A549 (cell line): Measurements from ENCODE around the gene SLX9. TPM values are rescaled to one million over a fixed set of nuclear protein-coding genes. Genes with fewer than 3 reads are reported as not detected.
A peak's percentile ranks its signal among the peaks of the same experiment; 100 is the strongest.

Experiments used
- ATAC-seq, 2 experiments: fragments of 200-7000 bp in 1 of 2; fragments of >200 bp in 1 of 2; cut with Nextera tagmentation in 1 of 2; cut with Tn5 transposase in 1 of 2; 3 replicates each; pipeline versions ENCODE4 v1.8.0 to v1.9.1; 2018 to 2020; ENCODE audit warnings: mild to moderate bottlenecking in 1 of 2, moderate library complexity in 1 of 2
- CTCF ChIA-PET: fragments of 300-600 bp; sonication (Branson Sonifier 250); formaldehyde crosslinking; extraction: SDS; loops from one replicate; lab custom pipeline; 2021; ENCODE audit warnings: antibody characterized with exemption, inconsistent platforms; lab: Yijun Ruan, JAX
- POLR2A ChIA-PET: fragments of 350-600 bp; formaldehyde crosslinking; extraction: SDS; loops from one replicate; lab custom pipeline; 2021; ENCODE audit warnings: antibody characterized with exemption, inconsistent platforms; lab: Yijun Ruan, JAX
- DNase-seq, 2 experiments: peaks; one replicate each; pipeline versions ENCODE4 v3.0.0 to v3.0.0-alpha.2; 2011 to 2016; ENCODE audit warnings: low read depth in 1 of 2, low spot score in 1 of 2
- FAIRE-seq: peaks from 2 replicates; lab custom pipeline; 2011; peaks lifted over from hg19 to GRCh38; lab: Jason Lieb, UNC
- H3K27ac ChIP-seq, 2 experiments: fragments of >200 bp; sonication (Bioruptor Twin); formaldehyde crosslinking; 3 replicates each; pipeline ENCODE4 v1.5.1; 2016 to 2017
- H3K4me1 ChIP-seq: fragments of >200 bp; sonication (Bioruptor Twin); formaldehyde crosslinking; 3 replicates; pipeline ENCODE4 v1.6.1; 2016
- H3K4me2 ChIP-seq: fragments of >200 bp; sonication (Bioruptor Twin); formaldehyde crosslinking; 3 replicates; pipeline ENCODE4 v1.6.1; 2016
- H3K4me3 ChIP-seq: fragments of >200 bp; sonication (Bioruptor Twin); formaldehyde crosslinking; 3 replicates; pipeline ENCODE4 v1.5.1; 2016
- H3K9me3 ChIP-seq: fragments of >200 bp; sonication (Bioruptor Twin); formaldehyde crosslinking; 3 replicates; pipeline ENCODE4 v1.6.1; 2016
- BHLHE40 ChIP-seq: IDR thresholded peaks from 2 replicates; pipeline ENCODE4 v1.6.1; 2012; ENCODE audit warnings: low read depth, low read length, inconsistent platforms
- CEBPB ChIP-seq, 2 experiments: fragments of >200 bp in 1 of 2; sonication (Bioruptor Twin) in 1 of 2; formaldehyde crosslinking in 1 of 2; IDR thresholded peaks; 2 replicates each; pipeline ENCODE4 v1.6.1; 2012 to 2016
- CHD2 ChIP-seq: fragments of 150-350 bp; IDR thresholded peaks from 2 replicates; pipeline ENCODE4 v1.6.1; 2014; ENCODE audit warnings: low read length; ENCODE audit not compliant: partially characterized antibody
- EHMT2 ChIP-seq: fragments of 200-600 bp; sonication (generic); IDR thresholded peaks from 2 replicates; pipeline ENCODE4 v1.6.1; 2016; ENCODE audit warnings: antibody characterized with exemption, low read depth, mild to moderate bottlenecking, moderate library complexity
- ELK1 ChIP-seq: fragments of 150-350 bp; IDR thresholded peaks from 2 replicates; pipeline ENCODE4 v1.6.1; 2014; ENCODE audit warnings: low read depth, mild to moderate bottlenecking, low read length
- ESRRA ChIP-seq: fragments of 150-350 bp; IDR thresholded peaks from 2 replicates; pipeline ENCODE4 v1.6.1; 2014; ENCODE audit warnings: mild to moderate bottlenecking, low read length, borderline replicate concordance
- HDAC2 ChIP-seq: fragments of 200-600 bp; sonication (generic); IDR thresholded peaks from 2 replicates; pipeline ENCODE4 v1.6.1; 2016
- HOXA7 ChIP-seq: fragments of 250-450 bp; sonication (Bioruptor Pico); IDR thresholded peaks from 2 replicates; pipeline ENCODE4 v1.5.0; 2020; ENCODE audit warnings: mild to moderate bottlenecking, moderate library complexity
- JUNB ChIP-seq: fragments of >200 bp; sonication (Bioruptor Twin); formaldehyde crosslinking; IDR thresholded peaks from 2 replicates; pipeline ENCODE4 v1.6.1; 2016
- MAFK ChIP-seq: fragments of 450-650 bp; IDR thresholded peaks from 2 replicates; pipeline ENCODE4 v1.6.1; 2014; ENCODE audit not compliant: partially characterized antibody
- MYC ChIP-seq: IDR thresholded peaks from 2 replicates; pipeline ENCODE4 v1.6.1; 2012; ENCODE audit warnings: mild to moderate bottlenecking, inconsistent platforms, low read length, improper control_type of control experiment, borderline replicate concordance
- PHF8 ChIP-seq: fragments of 200-600 bp; sonication (generic); IDR thresholded peaks from 2 replicates; pipeline ENCODE4 v1.6.1; 2016; ENCODE audit warnings: low read depth, mild to moderate bottlenecking, antibody characterized with exemption, moderate library complexity, borderline replicate concordance
- POLR2A ChIP-seq: IDR thresholded peaks from 2 replicates; pipeline ENCODE4 v1.6.1; 2012; ENCODE audit warnings: mild to moderate bottlenecking, low read length
- POLR2AphosphoS2 ChIP-seq: conservative IDR thresholded peaks from 2 replicates; pipeline ENCODE4 v1.6.1; 2012; ENCODE audit warnings: low read length, improper control_type of control experiment, inconsistent platforms
- RARB ChIP-seq: fragments of 250-450 bp; sonication (Bioruptor Pico); IDR thresholded peaks from 2 replicates; pipeline ENCODE4 v1.8.0; 2021; ENCODE audit warnings: mild to moderate bottlenecking, moderate library complexity
- RNF2 ChIP-seq: fragments of 200-600 bp; sonication (generic); IDR thresholded peaks from 2 replicates; pipeline ENCODE4 v1.6.1; 2016; ENCODE audit warnings: low read depth, mild to moderate bottlenecking, antibody characterized with exemption, moderate library complexity, borderline replicate concordance
- TP53 ChIP-seq: fragments of 250-450 bp; sonication (Bioruptor Pico); IDR thresholded peaks from 2 replicates; pipeline ENCODE4 v1.5.0; 2021; ENCODE audit warnings: mild to moderate bottlenecking, moderate library complexity
- ZC3H11A ChIP-seq: fragments of 450-650 bp; IDR thresholded peaks from 2 replicates; pipeline ENCODE4 v1.6.1; 2014; ENCODE audit warnings: antibody characterized with exemption, mild to moderate bottlenecking
- WGBS: methylation state at CpG from one replicate; pipeline ENCODE4 v1.1.6; 2017; ENCODE audit errors: missing lambda C conversion rate; 5-methylcytosine and 5-hydroxymethylcytosine counted together
- polyA plus RNA-seq, 4 experiments: library from polyadenylated mRNA; depleted of rRNA in 3 of 4; stranded (reverse); fragments of >200 nt; fragmentation: RNase III in 1 of 4; extraction: RNeasy Plus Mini Kit Qiagen cat#74134 plus additional on column Dnase treatment in 1 of 4; gene quantifications; 2 replicates in 3 of 4; 3 replicates in 1 of 4; pipeline ENCODE4 v1.2.3, GENCODE V29; 2011 to 2017
- TF ChIP-seq, protein P1 (sequence below): fragments of >200 bp; sonication (Bioruptor Twin); formaldehyde crosslinking; IDR thresholded peaks from 3 replicates; pipeline ENCODE4 v1.5.1; 2016

The SLX9 gene
- polyA plus RNA-seq, 2 of the 4 experiments (the other 2 are of a cell fraction), result 26.9 to 40.6 TPM

GRCh38 chr21:44942566-44942965 lies 2.7 kb downstream of the SLX9 start:
- DNase-seq (no peak), FAIRE-seq (no peak), ATAC-seq (no peak)
- peak overlapping the region; percentile 14; the same call in 1 of the 3 replicates for H3K4me2 ChIP-seq
- no peak overlapping the region for H3K4me3 ChIP-seq
- WGBS, result 93% methylated on average over 2 of the region's 2 CpGs
- no peaks in the 10 kb centered on the region for H3K9me3 ChIP-seq
- ChIA-PET POLR2A (no interaction called here), CTCF (interaction anchor here (13.4 to 14.2 kb wide), 2 partner anchors 186 to 198 kb away, joined by 163 to 224 read pairs; no protein-coding TSS in a partner anchor)
- TF ChIP-seq ZC3H11A (no peak), CHD2 (no peak), RARB (CRISPR knock-in tag) (no peak), ELK1 (no peak)
- no peak overlapping the region for H3K27ac ChIP-seq
- peaks cover 30% of the 10 kb centered on the region for H3K4me1 ChIP-seq

DNA sequence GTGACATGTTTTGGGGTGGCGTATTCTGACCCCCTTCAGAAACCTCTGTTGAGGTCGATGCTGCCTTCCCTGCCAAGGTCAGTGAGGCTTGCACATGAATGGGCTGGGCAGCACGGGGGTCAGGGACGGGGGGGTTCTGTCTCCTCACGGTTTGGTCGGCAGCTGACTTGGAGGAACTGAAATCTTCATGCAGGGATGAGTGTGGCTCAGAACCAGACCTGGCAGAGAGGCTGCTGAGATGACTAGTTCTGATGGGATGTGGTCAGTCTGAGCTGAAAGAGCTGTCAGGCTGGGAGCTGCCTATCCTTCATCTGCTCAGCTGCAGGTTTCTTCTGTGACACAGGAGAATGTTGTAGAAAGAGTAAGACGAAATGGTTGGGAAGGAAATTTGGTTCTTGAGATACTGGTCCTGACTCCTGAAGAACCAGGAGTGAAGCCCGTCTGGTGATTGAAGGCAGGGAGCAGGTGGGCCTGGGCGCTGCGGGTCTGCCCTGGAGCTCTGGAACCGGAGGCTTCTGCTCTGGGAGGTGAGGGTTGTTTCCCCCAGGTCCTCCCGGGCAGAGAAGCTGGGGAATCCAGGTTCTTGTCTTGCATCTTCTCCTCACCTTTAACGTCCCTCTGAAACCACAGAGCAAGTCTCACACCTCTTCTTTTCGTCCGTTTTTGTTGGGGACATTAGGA lies 3.3 kb downstream of the SLX9 start:
- Histone ChIP-seq H3K4me3 (no peak overlapping the region), H3K9me3 (no peaks in the 10 kb centered on the region), H3K4me2 (no peak overlapping the region), H3K4me1 (peaks cover 36% of the 10 kb centered on the region), H3K27ac (no peak overlapping the region)
- 85% methylated on average over 11 of the region's 15 CpGs for WGBS
- DNase-seq (no peak), FAIRE-seq (no peak), ATAC-seq (no peak)
- TF ChIP-seq MAFK, result no peak
- TF ChIP-seq CEBPB (IDR thresholded peaks at IDR 0.05), result no peak
- no peak for TF ChIP-seq ESRRA
- no peak for TF ChIP-seq POLR2AphosphoS2
- no peak for TF ChIP-seq POLR2A
- TF ChIP-seq PHF8, result no peak
- TF ChIP-seq RNF2, result no peak
- TF ChIP-seq HOXA7 (CRISPR knock-in tag), result no peak
- ChIA-PET POLR2A (interaction anchor here (1.3 kb wide), 1 partner anchor 70 kb away, joined by 3 read pairs; the partner anchor contains the start of gene PTTG1IP), CTCF (interaction anchor here (13.4 to 14.2 kb wide), 2 partner anchors 185 to 197 kb away, joined by 163 to 224 read pairs; no protein-coding TSS in a partner anchor)

GRCh38 chr21:44943686-44944550 lies 4.1 kb downstream of the SLX9 start:
- CTCF ChIA-PET, result interaction anchor here (0.9 to 14.2 kb wide), 4 partner anchors 10 to 196 kb away, joined by 3 to 224 read pairs (median 83); no protein-coding TSS in a partner anchor
- H3K27ac ChIP-seq, result no peak overlapping the region
- POLR2A ChIA-PET, result interaction anchor here (1.3 kb wide), 1 partner anchor 70 kb away, joined by 3 read pairs; the partner anchor contains the start of gene PTTG1IP
- no peak for TF ChIP-seq MYC
- TF ChIP-seq, protein P1, sequence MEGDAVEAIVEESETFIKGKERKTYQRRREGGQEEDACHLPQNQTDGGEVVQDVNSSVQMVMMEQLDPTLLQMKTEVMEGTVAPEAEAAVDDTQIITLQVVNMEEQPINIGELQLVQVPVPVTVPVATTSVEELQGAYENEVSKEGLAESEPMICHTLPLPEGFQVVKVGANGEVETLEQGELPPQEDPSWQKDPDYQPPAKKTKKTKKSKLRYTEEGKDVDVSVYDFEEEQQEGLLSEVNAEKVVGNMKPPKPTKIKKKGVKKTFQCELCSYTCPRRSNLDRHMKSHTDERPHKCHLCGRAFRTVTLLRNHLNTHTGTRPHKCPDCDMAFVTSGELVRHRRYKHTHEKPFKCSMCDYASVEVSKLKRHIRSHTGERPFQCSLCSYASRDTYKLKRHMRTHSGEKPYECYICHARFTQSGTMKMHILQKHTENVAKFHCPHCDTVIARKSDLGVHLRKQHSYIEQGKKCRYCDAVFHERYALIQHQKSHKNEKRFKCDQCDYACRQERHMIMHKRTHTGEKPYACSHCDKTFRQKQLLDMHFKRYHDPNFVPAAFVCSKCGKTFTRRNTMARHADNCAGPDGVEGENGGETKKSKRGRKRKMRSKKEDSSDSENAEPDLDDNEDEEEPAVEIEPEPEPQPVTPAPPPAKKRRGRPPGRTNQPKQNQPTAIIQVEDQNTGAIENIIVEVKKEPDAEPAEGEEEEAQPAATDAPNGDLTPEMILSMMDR, result no peak
- TF ChIP-seq ESRRA, result no peak
- TF ChIP-seq MAFK, result no peak
- TF ChIP-seq TP53, result no peak
- no peak for TF ChIP-seq JUNB
- no peak for TF ChIP-seq EHMT2
- no peak for TF ChIP-seq HDAC2
- no peak for TF ChIP-seq POLR2AphosphoS2
- TF ChIP-seq BHLHE40, result no peak
- no peak for TF ChIP-seq POLR2A
- FAIRE-seq (no peak), DNase-seq (no peak), ATAC-seq (no peak)
- no peak overlapping the region for H3K4me3 ChIP-seq
- H3K4me1 ChIP-seq, result peaks cover 41% of the 10 kb centered on the region
- WGBS, result 88% methylated on average over 16 of the region's 24 CpGs
- no peaks in the 10 kb centered on the region for H3K9me3 ChIP-seq
- no peak overlapping the region for H3K4me2 ChIP-seq
